Activated CD8-positive, alpha-beta memory T cell treated with anti-CD3 and anti-CD28 coated beads for 36 hours (primary cell): Measurements from ENCODE around the gene NADK2. TPM values are rescaled to one million over a fixed set of nuclear protein-coding genes. Genes with fewer than 3 reads are reported as not detected.

ENCODE experiments used
- CTCF ChIA-PET: fragments of 350-600 bp; sonication (Branson Sonifier 250); formaldehyde crosslinking; loops from one replicate; lab custom pipeline; 2021; ENCODE audit warnings: antibody characterized with exemption; lab: Charles Lee
- POLR2A ChIA-PET: fragments of 350-600 bp; sonication (Branson Sonifier 250); formaldehyde crosslinking; loops from one replicate; lab custom pipeline; 2021; ENCODE audit warnings: antibody characterized with exemption; lab: Charles Lee
- total RNA-seq, 2 experiments: library from RNA; stranded (reverse); gene quantifications; one replicate each; pipeline ENCODE4 v1.2.3, GENCODE V29; 2021

Gene NADK2
- total RNA-seq, 2 experiments from 2014 or later = 22.5 to 27.0 TPM

- ChIA-PET POLR2A (interaction anchor here (1.8 kb wide), 1 partner anchor 9 kb away, joined by 4 read pairs; no protein-coding TSS in a partner anchor), CTCF (no interaction called here)
Observed at GRCh38 chr5:36251218-36251617, 9.5 kb upstream of the NADK2 start.

- POLR2A ChIA-PET = interaction anchor here (1.8 kb wide), 1 partner anchor 8 kb away, joined by 4 read pairs; no protein-coding TSS in a partner anchor
Observed at GRCh38 chr5:36250427-36250826, 8.7 kb upstream of the NADK2 start.

GRCh38 chr5:36246036-36246800 lies 4.5 kb upstream of the NADK2 start:
- CTCF ChIA-PET = interaction anchor here (0.7 kb wide), 1 partner anchor 130 kb away, joined by 4 read pairs; no protein-coding TSS in a partner anchor

More at GRCh38 chr5:36250427-36250826, 8.7 kb upstream of the NADK2 start:
- CTCF ChIA-PET = no interaction called here

GRCh38 chr5:36244076-36244475 lies 2.4 kb upstream of the NADK2 start:
- ChIA-PET CTCF (interaction anchor here (1.8 kb wide), 1 partner anchor 22 kb away, joined by 6 read pairs; no protein-coding TSS in a partner anchor), POLR2A (no interaction called here)

More at GRCh38 chr5:36246036-36246800, 4.5 kb upstream of the NADK2 start:
- POLR2A ChIA-PET = no interaction called here

- CTCF ChIA-PET = interaction anchor here (1.8 kb wide), 1 partner anchor 22 kb away, joined by 6 read pairs; no protein-coding TSS in a partner anchor
Observed at GRCh38 chr5:36243653-36244052, 1.9 kb upstream of the NADK2 start.

GRCh38 chr5:36242534-36243485 lies 1.1 kb upstream of the NADK2 start:
- ChIA-PET CTCF (interaction anchor here (0.6 to 1.9 kb wide), 6 partner anchors 13 to 92 kb away, joined by 3 to 12 read pairs (median 4); partner anchors contain the start of genes LMBRD2 and SKP2), POLR2A (interaction anchor here (0.5 to 3.1 kb wide), 4 partner anchors 8 to 92 kb away, joined by 3 to 25 read pairs (median 4); partner anchors contain the start of genes LMBRD2 and SKP2)

More at GRCh38 chr5:36243653-36244052, 1.9 kb upstream of the NADK2 start:
- POLR2A ChIA-PET = interaction anchor here (3.1 kb wide), 1 partner anchor 93 kb away, joined by 25 read pairs; the partner anchor contains the start of genes LMBRD2 and SKP2

- ChIA-PET POLR2A (interaction anchor here (0.5 to 3.1 kb wide), 4 partner anchors 11 to 349 kb away, joined by 3 to 25 read pairs (median 5); partner anchors contain the start of genes LMBRD2 and SKP2), CTCF (interaction anchor here (1.3 to 1.9 kb wide), 5 partner anchors 24 to 452 kb away, joined by 3 to 12 read pairs (median 4); partner anchors contain the start of genes LMBRD2, RANBP3L and SKP2)
Observed at GRCh38 chr5:36240779-36241630, 720 bp downstream of the NADK2 start.

GRCh38 chr5:36239370-36240293 lies 2.1 kb downstream of the NADK2 start:
- CTCF ChIA-PET = no interaction called here
- POLR2A ChIA-PET = no interaction called here

GRCh38 chr5:36238502-36239295 lies 3.0 kb downstream of the NADK2 start:
- POLR2A ChIA-PET = no interaction called here
- CTCF ChIA-PET = no interaction called here

- ChIA-PET CTCF (no interaction called here), POLR2A (no interaction called here)
Observed at GRCh38 chr5:36237751-36238150, 4.0 kb downstream of the NADK2 start.

- POLR2A ChIA-PET = interaction anchor here (0.6 kb wide), 1 partner anchor 475 kb away, joined by 3 read pairs; no protein-coding TSS in a partner anchor
- CTCF ChIA-PET = no interaction called here
Observed at GRCh38 chr5:36236801-36237200, 4.9 kb downstream of the NADK2 start.

GRCh38 chr5:36232533-36232932 lies 9.2 kb downstream of the NADK2 start:
- CTCF ChIA-PET = no interaction called here
- POLR2A ChIA-PET = no interaction called here

- POLR2A ChIA-PET = interaction anchor here (1.2 kb wide), 1 partner anchor 11 kb away, joined by 3 read pairs; the partner anchor contains the start of gene NADK2
Observed at GRCh38 chr5:36230151-36230790, 11.5 kb downstream of the NADK2 start.

GRCh38 chr5:36228505-36228904 lies 13.2 kb downstream of the NADK2 start:
- CTCF ChIA-PET = no interaction called here
- POLR2A ChIA-PET = no interaction called here

More at GRCh38 chr5:36230151-36230790, 11.5 kb downstream of the NADK2 start:
- CTCF ChIA-PET = interaction anchor here (0.6 to 1.4 kb wide), 2 partner anchors 12 to 982 kb away, joined by 3 to 4 read pairs; partner anchors contain the start of gene NADK2

- ChIA-PET CTCF (no interaction called here), POLR2A (interaction anchor here (0.6 kb wide), 1 partner anchor 15 kb away, joined by 3 read pairs; no protein-coding TSS in a partner anchor)
Observed at GRCh38 chr5:36227046-36227445, 14.7 kb downstream of the NADK2 start.
